Measurements from ENCODE around the gene DSN1.
"Not testable (repeated sequence)": the region's sequence is repeated elsewhere in the genome, so short reads cannot be mapped to it uniquely, and the experiment has no call there.

Gene DSN1, protein sequence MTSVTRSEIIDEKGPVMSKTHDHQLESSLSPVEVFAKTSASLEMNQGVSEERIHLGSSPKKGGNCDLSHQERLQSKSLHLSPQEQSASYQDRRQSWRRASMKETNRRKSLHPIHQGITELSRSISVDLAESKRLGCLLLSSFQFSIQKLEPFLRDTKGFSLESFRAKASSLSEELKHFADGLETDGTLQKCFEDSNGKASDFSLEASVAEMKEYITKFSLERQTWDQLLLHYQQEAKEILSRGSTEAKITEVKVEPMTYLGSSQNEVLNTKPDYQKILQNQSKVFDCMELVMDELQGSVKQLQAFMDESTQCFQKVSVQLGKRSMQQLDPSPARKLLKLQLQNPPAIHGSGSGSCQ

DNA sequence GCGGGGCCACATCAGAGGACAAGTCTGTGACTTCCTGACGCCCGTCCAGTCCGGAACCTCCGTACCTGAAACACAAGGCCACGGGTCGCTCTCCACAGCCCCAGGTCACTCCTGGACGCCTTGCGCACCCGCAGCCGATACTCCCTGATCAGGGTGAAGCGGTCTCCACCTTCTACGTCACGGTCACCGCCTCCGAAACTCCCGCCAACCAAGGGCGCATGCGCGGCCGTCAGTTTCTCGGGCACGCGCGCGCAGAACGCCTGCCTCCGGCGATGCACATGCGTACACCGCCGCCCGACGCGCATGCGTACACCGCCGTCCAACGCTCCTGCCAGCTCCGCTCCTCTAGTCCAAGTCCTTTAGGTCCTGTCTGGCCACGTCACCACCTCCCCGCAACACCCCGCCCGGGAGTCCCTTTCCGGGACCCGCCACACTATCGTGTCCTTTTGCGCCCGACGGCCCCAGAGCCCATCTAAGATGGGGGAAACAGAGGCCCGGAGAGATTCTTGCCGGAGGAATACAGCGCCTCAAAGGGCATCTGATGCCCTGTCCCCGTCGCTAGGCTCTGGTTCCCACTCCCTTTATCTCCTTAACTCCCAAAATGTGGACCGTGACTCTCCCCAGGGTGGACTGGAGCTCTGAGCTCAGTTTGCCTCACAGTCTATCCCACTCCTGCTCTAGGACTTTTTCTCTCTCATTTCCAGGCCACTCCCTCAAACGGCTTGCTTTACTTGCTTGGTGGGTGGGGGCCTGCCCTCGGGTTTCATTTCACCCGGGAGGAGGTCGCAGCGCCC, at the start of gene DSN1:
Gene DSN1, minus strand, starts transcription at position 167 of the 794 bp plus-strand sequence. CDS start 2,305 bp downstream, outside the sequence.
- peak; percentile 97 for DNase-seq (ENCODE audit: low read depth)

DNA sequence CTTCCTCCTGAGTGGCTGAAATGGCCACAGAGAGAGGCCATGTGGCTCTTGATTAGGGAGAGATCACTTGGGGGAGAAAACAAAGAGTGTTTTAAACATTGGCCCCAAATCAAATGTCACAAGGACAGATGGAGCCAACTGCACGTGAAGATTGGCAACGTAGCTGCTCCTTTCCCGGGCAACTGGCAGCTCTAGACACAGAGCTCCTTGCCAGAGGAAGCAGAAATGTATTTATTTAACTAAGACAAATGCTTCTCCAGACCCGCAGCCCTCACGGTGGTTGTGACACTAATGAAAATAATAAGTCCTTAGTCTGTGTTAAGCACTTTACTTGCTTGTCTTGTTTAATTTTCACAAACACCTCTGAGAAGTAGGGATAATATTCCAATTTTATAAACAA, 49.6 kb upstream of the DSN1 start:
- DNase-seq (ENCODE audit: low read depth) = peak; percentile 85

DNA sequence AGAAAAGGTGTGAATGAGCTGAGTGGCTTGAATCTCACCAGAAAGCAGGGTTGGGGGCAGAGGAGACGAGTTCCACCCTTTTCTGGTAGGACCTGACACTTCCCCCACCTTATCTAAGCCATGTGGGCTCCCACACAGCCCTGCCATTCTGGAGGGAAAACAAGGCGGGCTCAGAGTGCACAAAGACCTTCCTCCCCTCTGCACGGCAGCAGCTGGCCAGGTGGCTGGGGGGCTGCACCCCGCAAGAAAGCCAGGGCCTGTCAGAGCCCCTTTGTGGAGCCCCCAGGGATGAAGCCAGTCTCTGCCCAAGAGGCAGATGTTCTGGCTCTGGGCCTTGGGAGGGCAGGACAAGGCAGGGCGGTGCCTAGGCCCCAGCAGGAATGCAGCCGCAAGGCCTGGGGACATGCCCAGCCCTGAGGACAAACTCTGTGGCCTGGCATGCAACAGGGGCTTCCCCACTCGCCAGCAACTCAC, 48.4 kb upstream of the DSN1 start:
- DNase-seq (ENCODE audit: low read depth) = peak; percentile 72

DNA sequence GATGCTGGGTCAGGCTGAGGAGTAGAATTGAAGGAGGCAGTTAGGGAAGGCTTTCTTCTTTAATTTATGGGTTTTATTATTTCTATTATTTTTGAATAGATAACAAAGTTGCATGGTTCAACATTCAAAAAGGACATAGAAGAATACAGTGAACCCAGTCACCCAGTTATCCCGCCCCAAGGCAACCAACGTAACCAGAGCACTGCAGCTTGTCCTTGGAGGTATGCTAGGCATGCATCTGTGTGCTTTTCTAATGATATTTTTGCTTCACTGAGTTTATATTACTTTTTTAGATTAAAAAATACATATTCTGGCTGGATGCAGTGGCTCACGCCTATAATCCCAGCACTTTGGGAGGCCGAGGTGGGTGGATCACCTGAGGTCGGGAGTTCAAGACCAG, 47.4 kb upstream of the DSN1 start:
- peak; percentile 27 for DNase-seq (ENCODE audit: low read depth)

DNA sequence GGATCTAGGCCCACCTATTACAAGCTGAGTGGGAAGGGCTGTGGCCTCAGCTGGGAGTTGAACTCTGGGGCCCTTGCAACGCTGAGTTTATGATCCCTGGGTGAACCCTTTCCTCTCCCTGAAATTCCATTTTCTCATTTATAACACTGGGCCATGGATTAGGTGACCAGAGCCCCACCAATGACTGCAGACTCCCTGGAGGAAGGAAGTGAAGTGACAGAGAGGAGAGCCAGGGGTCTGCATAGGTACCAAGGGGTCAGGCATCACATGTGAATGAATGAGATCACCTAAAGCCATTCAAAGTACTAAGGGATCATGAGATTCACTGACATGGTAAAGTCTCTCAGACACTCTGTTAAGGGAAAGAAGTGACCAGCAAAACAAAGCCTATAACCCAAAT, 46.5 kb upstream of the DSN1 start:
- no peak for DNase-seq (ENCODE audit: low read depth)

DNA sequence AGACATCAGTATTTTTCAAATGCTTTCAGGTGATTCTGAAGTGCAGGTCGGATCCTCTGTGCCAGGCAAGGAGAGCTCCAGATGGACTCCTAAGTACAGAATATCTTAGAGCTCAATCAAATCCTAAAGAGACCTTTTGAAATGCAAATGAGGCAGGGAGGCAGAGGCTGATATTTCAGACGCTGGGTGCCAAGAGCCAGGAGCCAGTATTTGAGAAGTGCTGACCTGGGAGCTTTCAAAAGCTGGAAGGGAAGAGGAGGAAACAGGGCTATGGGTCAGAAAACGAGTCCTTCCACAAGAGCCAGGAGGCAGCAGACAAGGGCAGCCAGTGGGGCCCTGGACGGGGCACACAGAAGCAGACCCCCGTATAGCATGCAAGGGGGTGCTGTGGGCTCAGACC, 46.1 kb upstream of the DSN1 start:
- no peak for DNase-seq (ENCODE audit: low read depth)

DNA sequence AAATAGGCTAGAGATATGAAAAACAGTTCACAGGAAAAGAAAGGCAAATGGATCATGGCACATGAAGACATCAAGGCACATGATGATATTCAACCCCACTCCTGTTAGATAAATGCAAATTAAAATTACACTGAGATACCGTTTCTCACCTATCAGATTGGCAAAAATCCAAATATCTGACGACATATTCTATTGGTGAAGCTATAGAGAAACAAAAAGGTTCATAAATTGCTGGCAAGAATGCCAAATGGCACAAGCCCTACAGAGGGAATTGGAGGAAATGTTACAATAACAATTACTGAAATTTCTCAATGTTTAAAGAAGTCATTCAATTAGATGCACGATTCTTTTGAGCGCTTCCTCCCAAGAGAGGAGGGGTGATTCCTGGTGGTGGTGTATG, 45.3 kb upstream of the DSN1 start:
- DNase-seq (ENCODE audit: low read depth) = peak; percentile 45

DNA sequence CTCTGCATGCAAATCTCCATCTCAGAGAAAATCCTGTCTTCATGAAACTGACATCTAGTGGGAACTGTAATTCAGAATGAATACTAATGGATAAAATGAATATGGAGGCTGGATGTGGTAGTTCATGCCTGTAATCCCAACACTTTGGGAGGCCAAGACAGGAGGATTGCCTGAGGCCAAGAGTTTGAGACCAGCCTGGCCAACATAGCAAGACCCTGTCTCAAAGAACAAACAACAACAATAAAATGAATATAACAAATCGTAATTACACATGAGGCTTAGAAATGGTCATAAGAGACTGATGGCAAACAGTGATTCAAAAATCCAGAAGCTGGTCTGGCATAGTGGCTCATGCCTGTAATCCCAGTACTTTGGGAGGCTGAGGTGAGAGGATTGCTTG, 44.6 kb upstream of the DSN1 start:
- DNase-seq (ENCODE audit: low read depth) = no peak

DNA sequence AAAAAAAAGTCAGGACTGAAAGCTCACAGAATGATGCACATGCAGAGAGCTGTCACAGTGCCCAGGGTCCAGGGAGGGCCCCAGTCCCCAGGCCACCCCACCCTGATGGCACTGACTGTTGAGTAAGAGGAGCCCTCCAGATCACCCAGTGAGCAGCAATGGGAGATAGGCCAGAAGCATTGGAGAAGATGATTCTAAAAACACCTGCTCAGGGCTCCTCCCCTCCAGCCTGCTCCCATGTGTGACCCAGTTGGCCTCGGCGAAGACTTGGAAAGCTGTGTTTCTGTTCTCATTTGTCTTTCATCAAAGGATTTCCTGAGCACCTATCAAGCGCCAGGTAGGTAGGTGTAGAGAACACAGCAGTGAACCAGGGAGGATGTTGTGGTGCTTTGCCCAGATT, 43.9 kb upstream of the DSN1 start:
- no peak for DNase-seq (ENCODE audit: low read depth)

DNA sequence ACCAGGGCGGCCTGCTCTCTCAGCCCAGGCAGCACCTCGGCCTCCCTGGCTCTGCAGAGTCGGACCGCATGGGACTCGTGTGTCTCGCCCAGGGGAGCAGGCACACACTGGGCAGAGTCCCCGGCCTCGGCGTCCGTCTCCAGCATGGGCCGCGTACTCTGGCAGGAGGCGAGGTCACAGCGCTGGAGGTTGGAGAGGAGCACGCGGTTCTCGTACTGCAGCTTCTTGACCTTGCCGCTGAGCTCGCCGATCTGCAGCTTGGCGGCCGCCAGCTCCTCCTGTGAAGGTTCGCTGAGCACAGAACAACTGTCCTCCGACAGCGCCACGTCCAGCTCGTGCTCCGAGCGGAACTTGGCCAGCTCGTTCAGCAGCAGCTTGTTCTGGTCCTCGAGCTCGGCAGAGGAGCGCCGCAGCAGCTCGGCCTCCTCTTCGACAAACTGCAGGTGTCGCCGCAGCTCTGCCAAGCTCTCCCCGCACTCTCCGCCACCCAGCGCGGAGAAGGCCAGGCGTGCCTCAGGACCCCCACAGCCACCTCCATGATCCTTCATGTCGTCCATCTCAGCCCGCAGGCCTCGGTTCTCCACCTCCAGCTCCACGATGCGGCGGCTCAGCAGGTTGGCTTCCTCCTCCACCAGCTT, 42.0 kb upstream of the DSN1 start:
- DNase-seq (ENCODE audit: low read depth) = no peak

DNA sequence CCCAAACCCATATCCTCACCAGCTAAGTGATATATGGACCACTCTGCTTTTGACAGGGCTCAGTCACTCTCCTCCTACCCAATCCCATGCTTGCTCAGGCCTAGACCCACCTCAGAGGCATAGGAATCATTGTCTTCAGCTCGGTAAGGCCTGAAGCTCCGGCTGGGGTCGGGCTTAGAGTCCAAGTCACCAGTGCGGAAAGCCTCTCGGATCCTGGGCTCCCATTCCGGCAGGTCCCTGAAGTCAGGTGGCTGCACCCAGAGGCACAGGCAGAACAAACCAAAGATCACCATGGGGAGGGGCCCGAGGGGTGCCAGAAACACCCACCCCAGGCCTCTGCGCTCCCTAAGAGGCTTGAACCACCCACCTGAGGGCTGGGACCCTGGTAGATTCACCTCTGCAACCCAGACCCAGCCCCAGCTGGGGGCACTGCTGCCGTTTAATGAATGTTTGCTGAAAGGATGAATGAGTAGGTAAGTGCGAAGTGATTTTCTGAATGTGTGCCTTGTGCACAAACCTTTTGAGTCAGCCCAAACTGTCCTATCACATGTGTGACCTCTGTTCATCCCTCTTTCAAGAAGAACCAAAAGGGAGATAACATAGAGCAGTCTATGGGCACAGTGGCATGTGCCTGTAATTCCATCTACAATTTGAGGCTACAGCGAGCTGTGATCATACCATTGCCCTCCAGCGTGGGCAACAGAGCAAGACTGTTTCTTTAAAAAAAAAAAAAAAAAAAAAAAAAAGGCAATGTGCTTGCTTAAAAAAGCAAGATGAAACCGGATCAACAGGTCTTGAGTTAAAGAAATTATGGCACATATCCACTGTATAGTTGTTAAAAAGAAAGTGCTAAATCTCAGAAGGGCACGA, 39.3 kb upstream of the DSN1 start:
- DNase-seq (ENCODE audit: low read depth) = no peak

DNA sequence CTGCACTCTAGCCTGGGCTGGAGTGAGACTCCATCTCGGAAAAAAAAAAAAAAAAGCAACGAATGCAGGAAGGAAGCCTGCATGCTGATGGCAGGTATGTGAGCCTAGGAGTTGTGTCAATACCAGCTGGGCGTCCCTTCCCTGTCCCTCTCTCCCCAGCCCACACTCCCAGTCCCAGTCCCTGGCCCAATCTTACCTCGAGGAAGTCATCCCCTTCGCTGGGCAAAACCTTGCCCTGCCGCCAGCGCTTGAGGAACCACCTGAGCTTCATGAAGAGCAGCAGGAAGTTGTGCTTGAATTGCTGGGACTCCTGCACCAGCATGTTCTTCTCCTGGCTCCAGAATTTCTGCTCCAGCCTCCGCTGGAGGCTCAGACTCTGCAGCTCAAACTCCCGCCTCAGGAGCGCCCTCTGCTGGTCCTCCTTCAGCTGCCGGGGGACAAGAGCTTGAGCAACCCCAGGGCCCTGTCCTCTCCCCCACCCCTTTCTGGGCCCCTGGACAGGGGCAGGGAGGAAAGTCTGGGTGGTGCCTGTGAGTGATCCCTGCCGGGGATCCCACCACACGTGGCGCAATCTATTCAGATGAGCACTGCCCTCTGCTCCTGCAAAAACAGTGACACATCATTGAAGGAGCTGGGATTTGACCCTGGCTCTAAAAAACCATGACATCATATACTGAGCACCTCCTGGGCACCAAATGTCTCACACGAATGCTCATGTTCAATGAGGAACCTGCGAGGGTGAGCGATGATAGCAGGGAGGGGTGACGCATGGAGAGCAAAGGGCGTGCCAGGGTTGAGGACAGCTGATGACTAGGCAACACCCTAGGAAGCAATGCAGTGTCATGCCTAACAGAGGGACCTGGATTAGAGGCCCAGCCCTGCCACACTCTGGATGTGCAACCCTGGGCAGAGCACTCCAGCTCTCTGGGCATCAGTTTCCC, 35.0 kb upstream of the DSN1 start:
- peak; percentile 84 for DNase-seq (ENCODE audit: low read depth)

DNA sequence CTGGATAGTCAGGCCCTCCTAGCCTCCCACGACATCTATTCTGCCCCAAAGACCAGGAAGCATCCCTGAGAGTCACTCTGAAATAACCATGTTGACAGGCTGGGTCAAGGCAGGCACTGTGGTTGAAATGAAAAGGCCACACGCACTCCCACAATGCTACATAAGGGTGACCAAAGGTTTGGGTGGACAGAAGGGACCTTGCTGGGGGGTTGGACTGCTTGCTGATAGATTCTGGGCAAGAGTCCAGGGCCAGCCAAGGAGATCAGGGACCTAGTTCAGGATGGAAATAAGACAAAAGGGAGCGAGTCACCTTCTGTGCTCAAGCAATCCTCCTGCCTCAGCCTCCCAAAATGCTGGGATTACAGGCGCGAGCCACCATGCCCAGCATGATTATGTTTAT, 32.5 kb upstream of the DSN1 start:
- DNase-seq (ENCODE audit: low read depth) = no peak

DNA sequence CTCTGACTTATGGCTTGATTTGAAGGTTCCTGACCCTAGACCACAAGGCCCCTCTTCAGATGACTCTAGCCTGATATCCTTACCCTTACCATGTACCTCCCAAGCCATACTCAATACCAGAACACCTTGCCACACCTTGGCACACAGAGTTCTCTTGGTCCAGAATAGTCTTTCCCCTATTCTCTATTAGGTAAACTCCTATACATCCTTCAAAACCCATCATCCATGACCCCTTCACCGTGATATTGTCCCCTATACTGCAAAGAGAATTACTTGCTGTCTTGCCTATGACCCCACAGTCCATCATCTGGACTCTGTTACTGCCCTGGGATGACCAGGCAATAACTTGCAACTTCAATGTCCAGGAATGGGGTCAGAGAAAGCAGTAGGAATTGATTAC, 31.8 kb upstream of the DSN1 start:
- no peak for DNase-seq (ENCODE audit: low read depth)

DNA sequence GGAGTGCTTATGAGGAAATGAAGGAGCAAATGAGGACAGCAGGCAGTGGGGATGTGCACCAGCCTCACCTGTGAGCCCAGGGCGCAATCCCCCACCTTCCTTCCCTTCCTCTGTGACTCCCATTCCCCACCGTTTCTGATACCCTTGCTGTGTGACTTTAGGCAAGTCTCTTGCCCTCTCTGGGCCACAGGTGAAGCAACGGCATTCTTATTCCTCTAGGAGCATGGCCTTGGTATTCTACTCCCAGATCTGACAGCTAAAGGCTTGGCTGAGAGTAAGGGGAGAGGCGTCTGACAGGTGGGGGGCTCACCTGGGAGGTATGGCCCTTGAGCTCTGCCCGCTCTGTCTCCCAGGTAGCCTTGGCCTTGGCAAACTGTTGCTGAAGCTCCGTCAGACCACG, 30.9 kb upstream of the DSN1 start:
- no peak for DNase-seq (ENCODE audit: low read depth)

DNA sequence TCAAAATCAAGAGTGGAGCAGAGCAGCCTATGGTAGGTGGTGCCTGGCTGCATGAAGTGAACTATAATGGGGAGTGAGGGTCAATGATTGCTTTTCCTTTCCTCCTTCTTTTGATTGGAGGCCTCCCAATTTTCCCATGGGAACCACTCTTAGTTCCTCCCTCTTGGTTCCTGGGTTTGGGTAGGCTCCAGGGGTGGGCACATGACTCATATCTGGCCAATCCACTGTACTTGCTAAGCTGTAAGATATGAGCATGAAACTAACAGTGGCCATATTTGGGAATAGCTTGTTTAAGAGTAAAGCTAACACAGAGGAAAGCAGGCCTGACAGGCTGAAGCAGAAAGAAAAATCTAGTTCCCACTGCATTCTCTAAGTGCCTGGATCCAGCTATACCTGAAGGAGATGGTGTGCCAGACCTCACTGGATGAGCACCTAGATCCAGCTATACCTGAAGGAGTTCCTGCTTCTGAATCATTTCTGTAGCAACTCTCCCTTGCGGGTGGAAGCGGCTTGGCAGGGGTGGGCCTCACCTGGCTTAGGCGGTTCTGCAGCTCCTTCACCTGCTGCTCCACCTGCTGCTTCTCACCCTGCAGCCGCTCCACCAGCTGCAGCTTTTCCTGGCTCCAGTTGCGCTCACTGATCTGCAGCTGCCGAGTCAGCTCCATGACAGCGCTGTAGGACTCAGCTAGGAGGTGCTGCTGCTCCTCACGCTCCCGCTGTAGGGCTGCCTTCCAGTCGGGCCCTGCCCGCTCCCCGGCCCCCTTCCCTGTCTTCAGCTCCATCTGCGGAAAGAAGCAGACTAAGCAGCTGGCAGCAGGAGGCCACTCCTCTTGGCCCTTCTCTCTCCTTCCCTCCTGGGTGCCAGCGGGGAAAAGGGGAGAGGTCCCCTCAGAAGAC, 29.0 kb upstream of the DSN1 start:
- peak; percentile 38 for DNase-seq (ENCODE audit: low read depth)

DNA sequence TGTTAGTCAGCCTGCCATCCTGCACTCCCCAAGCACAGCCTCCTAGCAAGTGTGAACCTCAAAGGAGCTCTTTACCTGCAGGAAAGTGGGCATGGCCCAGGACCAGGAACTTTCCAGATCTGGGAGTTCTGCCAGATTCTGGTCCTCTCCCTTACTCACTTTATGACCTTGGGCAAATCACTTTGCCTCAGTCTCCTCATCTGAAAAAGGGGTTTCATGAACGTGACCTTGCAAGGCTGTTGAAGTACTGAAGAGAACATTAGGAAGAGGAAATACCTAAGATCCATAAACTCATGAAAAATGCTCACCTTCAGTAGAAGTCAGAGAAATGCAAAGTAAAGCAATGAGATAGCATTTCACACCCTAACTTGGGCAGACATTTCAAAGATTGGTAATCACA, 26.8 kb upstream of the DSN1 start:
- no peak for DNase-seq (ENCODE audit: low read depth)

DNA sequence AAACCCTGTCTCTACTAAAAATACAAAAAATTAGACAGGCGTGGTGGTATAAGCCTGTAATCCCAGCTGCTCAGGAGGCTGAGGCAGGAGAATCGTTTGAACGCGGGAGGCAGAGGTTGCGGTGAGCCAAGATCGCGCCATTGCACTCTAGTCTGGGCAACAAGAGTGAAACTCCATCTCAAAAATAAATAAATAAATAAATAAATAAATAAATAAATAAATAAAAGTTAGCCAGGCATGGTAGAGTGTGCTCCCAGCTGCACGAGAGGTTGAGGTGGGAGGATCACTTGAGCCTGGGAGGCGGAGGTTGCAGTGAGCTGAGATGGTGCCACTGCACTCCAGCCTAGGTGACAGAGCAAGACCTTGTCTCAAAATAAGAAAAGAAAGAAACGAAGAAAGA, 25.8 kb upstream of the DSN1 start:
- DNase-seq (ENCODE audit: low read depth) = not testable (repeated sequence)

DNA sequence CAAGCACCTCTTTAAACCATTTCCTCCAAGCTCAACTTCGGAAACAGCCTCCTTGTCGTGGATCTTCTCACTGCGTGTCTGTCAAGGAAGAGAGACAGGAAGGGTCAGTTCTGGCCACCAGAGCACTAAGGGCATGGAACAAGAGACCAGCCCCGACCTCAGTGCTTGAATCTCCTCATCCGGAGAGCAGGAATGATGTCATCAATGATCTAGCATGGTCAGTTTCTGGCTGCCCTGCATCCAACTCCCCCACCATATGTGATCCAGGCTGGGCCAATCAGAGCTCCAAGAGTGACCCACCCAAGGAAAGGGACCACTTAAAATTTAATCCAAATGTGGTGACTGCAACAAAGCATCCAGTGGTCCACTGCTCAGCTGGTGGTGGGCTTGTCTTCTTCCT, 23.3 kb upstream of the DSN1 start:
- no peak for DNase-seq (ENCODE audit: low read depth)

DNA sequence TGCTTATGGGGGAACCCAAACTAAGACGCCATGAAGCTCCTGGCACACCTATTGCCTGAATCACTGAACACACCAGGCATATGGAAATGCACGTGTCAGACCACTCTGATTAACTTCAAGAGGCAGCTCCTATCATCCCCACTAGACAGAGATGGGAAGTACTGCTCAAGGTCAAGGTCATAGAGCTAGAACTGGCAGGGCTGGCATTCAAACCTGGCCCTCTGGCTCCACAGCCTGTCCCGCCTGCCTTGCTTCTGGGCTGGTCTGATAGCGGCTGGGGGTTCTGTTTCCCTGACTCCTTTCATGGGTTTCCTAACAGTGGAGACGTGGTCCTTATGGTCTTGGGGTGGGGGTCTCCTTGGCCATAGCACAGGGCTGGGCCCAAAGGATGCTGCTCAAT, 22.6 kb upstream of the DSN1 start:
- DNase-seq (ENCODE audit: low read depth) = no peak

All from fibroblast of gingiva (primary cell).